GM18517 (cell line): ENCODE measurements around the gene FABP2.

ENCODE experiments used
- ATAC-seq: cut with Tn5 transposase; IDR thresholded peaks from one replicate; pipeline ENCODE4 v1.9.1; 2021; ENCODE audit warnings: mild to moderate bottlenecking, moderate library complexity; ENCODE audit not compliant: unreplicated experiment

Gene FABP2

GRCh38 chr4:119268466-119268865, 53.5 kb downstream of the FABP2 start:
- no peak for ATAC-seq
